HG03469 (cell line): ENCODE measurements around the gene SLC12A6.
"Not testable (repeated sequence)": the region's sequence is repeated elsewhere in the genome, so short reads cannot be mapped to it uniquely, and the experiment has no call there.

Source experiments
- ATAC-seq: cut with Tn5 transposase; IDR thresholded peaks from one replicate; pipeline ENCODE4 v1.9.1; 2021; ENCODE audit warnings: mild to moderate bottlenecking, moderate library complexity, moderate number of reproducible peaks; ENCODE audit not compliant: unreplicated experiment

Gene SLC12A6

GRCh38 chr15:34358367-34358766 lies 20.8 kb upstream of the SLC12A6 start:
- ATAC-seq: no peak

DNA sequence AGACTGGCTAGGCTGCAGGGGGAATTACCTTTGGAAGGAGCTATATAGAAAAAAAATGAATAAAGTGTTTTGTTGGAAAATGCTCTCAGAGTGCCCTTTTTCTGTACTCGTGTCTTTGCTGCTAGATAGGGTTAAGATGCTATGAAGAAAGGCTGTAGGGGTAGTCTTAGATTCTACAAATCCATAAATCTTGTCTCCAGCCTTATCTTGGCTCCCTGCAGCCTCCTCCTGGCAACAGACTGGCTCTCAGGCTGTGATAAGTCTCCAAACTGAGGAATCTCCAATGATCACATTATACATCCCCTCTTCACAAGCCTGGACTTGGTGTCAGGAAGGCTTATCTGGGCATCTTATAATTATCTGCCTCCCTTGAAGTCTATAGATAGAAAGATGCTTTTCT lies 20.1 kb upstream of the SLC12A6 start:
- ATAC-seq: no peak

DNA sequence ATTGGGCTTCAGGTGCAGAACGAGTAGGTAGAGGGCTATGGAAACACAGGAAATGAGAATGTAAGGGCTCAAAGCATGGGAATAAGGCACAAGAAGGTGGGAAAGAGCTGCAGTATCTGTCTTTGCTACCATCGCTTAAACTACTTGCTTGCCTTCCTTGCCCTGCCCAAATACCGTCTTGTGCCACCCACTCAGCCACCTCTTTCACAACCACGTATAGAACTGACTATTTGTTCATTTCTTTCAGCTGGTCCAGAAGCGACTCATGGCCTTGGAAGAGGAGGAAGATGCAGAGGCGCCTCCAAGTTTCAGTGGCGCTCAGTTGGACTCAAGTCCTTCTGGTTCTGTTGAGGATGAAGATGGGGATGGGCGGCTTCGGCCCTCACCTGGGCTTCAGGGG lies 17.7 kb upstream of the SLC12A6 start:
- no peak for ATAC-seq

GRCh38 chr15:34354286-34354685 lies 16.7 kb upstream of the SLC12A6 start:
- ATAC-seq: no peak

DNA sequence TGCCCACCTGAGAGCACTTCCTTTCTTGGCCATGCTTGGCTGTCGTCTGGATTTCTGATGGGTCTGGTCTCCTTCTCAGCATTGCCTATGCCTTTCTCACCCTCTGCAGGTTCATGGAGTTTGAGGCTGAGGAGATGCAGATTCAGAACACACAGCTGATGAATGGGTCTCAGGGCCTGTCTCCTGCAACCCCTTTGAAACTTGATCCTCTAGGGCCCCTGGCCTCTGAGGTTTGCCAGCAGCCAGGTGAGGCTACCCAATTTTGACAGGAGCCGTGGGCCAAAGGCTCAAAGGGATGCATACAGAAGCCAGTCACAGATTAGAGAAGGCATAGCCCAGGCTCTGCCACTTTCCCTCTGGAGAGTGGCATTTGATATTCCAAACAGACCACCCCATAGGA lies 16.0 kb upstream of the SLC12A6 start:
- ATAC-seq: no peak

DNA sequence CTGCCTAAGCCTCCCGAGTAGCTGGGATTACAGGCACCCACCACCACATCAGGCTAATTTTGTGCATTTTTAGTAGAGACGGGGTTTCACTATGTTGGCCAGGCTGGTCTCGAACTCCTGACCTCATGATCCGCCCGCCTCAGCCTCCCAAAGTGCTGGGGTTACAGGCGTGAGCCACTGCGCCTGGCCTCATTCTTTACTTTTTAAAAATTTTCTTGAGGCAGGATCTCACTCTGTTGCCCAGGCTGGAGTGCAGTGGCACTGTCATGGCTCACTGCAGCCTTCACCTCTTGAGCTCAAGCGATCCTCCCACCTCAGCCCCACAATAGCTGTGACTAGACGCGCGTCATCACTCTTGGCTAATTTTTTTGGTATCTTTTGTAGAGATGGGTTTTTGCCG lies 15.4 kb upstream of the SLC12A6 start:
- not testable (repeated sequence) for ATAC-seq

DNA sequence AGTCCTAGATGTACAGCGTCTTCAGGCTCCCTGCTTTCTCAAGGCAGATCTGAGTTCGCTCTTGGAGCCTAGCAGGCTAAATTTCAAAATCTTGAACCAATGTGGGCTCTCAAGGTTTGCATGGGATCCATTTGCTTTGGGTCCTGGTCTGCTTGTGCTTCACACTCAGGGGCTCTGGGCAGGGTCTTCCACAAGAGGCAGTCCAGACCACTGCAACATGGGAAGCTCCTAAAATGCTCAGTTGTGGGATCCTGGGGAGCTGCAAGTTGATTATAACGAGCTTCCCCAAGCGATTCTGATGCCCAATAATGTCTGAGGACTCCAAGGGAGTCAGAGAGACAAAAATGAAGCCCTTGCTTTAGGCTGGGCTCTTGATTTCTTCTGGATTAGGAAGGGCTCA lies 12.2 kb upstream of the SLC12A6 start:
- ATAC-seq: no peak

- no peak for ATAC-seq
Observed at GRCh38 chr15:34348735-34349300, 11.2 kb upstream of the SLC12A6 start.

DNA sequence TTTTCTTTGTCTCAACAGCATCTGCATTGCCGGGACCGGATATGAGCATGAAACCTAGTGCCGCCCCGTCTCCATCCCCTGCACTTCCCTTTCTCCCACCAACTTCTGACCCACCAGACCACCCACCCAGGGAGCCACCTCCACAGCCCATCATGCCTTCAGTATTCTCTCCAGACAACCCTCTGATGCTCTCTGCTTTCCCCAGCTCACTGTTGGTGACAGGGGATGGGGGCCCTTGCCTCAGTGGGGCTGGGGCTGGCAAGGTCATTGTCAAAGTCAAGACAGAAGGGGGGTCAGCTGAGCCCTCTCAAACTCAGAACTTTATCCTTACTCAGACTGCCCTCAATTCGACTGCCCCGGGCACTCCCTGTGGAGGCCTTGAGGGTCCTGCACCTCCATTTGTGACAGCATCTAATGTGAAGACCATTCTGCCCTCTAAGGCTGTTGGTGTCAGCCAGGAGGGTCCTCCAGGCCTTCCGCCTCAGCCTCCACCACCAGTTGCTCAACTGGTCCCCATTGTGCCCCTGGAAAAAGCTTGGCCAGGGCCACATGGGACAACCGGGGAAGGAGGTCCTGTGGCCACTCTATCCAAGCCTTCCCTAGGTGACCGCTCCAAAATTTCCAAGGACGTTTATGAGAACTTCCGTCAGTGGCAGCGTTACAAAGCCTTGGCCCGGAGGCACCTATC lies 10.5 kb upstream of the SLC12A6 start:
- no peak for ATAC-seq

DNA sequence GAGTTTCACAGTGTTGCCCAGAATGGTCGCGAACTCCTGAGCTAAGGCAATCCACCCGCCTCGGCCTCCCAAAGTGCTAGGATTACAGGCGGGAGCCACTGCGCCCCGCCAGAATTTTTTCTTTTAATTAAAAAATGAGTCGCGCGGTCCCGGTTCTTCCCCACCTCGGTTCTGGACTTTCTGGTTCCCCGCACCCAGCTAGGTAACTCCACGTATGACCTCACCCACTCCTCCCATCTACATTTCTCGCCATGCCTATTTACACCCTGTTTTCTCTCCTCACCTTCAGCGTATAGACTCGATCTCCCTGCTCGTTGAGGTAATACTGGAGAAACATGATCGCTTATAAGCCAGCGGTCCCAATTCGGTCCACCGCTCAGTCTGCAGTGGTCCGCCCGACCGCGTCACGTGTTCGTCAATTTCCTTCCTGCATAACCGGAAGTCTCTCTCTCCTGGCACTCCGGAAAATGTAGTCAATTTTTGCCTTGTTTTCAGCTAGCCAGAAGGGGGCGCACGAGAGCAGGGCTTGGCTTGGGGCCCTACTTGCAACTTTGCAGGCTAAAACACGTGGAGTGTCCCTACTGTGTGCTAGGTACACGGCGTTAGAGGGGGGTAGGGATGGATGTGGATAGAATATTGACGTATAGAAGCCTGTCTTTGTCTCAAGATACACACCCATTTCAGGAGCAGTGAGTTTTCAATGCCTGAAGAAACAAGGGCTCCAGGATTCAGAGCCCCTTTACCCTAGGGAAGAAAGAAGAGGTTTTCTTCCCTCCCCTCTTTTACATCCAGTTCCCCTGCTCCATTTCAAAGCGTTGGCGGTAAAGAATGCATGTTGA lies 5.4 kb upstream of the SLC12A6 start, which contains the start of the genes NOP10 and NUTM1:
TSS of gene NOP10 (minus strand) at position 400 of the 839 bp plus-strand sequence. CDS start at position 337, 63 bp downstream.
TSS of gene NUTM1 (plus strand) at position 579 of the 839 bp plus-strand sequence. CDS start 382 bp downstream, outside the sequence.
- ATAC-seq: peak; percentile 66

DNA sequence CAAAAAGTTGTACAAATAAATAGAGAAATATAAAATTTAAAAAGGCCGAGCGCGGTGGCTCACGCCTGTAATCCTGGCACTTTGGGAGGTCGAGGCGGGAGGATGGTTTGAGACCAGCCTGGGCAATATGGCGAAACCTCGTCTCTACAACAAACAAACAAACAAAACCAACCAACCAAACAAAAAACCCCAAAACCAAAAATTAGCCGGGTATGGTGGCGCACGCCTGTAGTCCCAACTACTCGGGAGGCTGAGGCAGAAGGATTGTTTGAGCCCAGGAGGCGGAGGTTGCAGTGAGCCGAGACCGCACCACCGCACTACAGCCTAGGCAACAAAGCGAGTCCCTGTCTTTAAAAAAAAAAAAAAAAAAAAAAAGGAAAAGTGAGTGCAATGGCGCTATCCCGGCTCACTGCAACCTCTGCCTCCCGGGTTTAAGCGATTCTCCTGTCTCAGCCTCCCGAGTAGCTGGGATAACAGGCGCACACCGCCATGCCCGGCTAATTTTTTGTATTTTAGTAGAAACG lies 4.7 kb upstream of the SLC12A6 start:
- not testable (repeated sequence) for ATAC-seq

DNA sequence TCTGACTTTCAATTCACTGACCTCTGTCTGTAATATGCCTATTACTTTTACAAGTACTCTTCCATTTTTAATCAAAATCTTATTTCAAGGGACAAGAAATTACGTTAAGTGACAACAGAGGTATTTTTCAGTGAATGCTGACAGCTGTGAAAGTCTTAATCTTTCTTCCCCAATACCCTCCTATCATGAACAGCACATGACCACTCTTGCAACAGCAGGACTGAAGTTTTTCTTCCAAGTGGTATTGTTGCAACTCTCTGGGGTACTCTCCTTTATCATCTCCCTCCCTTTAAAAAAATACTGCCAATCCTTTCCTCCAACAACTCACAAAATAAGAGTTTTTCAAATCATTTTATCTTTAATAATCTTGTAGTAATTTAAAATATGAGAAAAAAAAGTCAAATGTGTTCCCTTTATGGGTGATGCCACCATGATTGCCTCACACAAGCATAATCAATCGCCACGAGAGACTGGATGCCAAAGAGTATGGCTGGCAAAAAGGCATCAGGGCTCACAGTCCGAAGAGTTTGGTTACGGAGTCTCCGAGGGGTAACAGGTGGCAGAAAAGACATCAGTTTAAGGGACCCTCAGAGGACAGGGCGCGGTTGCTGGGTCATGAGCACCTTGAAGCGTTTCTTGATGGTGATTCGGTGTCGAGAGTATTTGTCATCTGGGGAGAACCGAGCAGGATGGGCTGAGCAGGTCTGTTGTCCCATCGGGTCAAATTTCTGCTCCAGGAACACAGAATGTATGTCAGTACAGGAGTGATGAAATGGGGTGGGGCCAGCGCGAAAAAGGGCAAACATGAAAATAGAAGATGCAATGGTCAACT lies 4.0 kb upstream of the SLC12A6 start:
- ATAC-seq: no peak

DNA sequence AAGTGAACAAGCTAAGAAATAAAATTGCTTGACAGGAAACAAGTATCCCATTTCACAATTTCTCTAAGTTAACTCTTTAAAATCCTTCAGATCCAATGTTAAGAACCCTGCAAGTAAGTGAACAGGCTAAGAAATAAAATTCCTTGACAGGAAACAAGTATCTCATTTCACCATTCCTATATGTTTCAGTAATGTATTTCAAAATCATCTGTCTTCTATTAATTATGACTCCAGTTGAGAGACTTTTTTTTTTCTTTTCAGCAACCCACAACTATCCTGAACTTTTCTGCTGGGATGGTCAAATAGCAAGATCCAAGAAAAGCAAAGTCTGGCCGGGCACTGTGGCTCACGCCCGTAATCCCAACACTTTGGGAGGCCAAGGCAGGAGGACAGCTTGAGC lies 2.4 kb upstream of the SLC12A6 start:
- no peak for ATAC-seq

GRCh38 chr15:34338347-34338746 lies 766 bp upstream of the SLC12A6 start:
- ATAC-seq: no peak

DNA sequence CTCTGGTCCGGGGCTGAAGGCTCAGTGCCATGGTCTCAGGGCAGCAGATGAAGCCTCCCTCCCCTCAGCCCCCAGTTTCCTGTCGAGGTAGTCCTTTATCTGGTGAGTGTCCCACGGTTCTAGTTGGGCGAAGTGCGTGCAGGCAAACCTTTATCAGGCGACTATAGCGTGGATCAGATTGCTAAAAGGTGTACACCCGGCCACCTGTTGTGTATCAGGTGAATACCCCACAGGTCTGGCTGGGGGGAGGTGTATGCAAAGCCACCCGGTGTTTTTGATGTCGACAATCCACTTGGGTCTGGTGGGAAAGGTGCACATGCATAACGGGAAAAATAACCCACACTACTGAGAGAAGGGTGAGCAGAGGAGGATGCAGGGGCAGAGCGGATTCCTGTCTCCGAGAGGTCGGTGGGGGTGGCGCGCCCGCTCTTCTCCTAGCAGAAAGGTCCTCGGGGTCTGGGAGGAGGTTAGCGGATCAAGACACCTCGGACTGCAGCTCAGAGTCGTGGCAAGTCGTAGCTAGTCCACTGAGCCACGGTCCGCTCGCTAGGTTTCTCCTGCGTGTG lies 507 bp downstream of the SLC12A6 start:
- ATAC-seq: no peak

DNA sequence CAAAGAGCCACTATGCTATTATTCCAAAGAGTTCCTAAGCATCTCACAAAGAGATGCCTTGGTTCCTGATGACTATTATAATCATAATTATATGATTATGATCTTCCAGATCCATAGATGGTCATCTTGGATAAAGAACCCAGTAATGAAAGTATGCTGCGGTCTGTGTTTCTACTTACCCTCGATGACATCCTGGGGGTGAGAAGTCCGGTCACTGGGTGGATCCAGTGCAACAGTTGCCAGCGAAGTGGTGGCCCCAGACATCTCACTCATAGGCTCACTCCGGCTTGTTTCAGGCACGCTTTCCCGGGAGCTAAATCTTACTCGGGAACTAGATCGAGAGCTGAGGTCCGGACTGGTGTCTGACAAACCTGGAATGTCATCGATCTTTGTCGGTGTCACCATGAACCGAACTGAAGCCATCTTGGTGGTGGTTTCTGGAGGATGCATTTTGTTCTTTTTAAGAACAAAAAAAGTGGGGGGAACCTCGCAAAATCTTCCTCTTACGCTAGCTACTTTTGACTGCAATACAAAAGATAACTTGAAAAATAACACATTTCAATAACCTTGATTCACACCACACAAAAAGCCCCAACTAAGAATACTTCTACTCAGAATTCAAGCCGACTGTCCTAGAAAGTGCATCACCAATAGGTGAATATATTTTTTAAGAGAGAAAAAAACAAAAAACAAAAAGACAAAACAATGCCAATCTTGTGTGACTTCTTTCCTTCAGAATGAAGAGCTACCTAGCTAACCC lies 1.2 kb downstream of the SLC12A6 start:
- no peak for ATAC-seq

GRCh38 chr15:34335176-34336032 lies 2.2 kb downstream of the SLC12A6 start:
- no peak for ATAC-seq

DNA sequence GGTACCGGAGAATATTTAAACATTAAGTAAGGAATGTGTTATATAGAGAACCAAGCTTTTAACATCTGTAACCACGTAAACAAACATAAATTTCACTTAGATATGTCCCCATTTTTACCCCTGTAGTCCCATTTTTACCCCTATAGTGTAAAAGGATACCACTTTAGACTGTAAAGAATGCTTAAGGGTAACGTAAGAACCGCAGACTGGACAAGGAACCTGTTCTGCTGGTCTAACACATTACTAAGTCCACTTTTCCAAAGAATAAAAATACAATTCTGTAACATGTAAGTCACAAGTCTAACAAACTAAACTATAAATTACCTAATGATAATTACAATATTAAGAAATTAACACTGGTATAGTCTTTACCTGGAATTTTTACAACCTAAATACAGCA lies 2.9 kb downstream of the SLC12A6 start:
- no peak for ATAC-seq
